ENCODE measurements around the gene ZSCAN10. TPM values are rescaled to one million over a fixed set of nuclear protein-coding genes. Genes with fewer than 3 reads are reported as not detected.
"Not testable (repeated sequence)": the region's sequence is repeated elsewhere in the genome, so short reads cannot be mapped to it uniquely, and the experiment has no call there.

Gene ZSCAN10
- total RNA-seq, 1 experiment from 2014 or later = not detected

DNA sequence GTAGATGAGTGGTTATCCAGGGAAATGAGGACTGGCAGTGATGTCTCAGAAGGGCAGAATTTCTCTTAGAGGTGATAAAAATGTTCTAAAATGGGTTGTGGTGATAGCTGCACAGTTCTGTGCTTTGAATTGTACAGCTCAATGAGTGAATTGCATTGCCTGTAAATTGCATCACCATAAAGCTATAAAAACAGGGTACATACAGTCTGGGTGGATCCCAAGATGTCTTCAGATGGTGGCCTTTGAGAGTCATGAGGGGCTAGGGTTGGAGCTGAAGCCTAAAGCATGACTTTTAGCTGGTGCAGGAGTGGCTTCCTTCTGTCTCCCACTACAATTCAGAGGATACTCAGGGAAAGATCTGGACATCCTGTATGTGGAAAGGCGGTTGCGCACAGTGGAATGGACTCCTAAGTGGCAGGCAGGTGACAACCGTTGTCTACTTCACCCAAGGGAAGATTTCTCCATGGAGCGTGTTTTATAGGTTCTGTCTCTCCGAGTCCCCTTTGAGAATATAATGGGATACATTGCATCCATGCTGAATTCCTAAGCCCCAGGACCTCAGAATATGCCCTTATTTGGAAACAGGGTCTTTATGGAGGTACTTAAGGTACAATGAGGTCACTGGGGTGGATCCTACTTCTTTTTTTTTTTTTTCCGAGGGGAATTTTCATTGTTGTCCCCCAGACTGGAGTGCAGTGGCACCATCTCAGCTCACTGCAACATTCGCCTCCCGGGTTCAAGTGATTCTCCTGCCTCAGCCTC, 35.3 kb downstream of the ZSCAN10 start:
- no peak for DNase-seq (ENCODE audit: low read depth)

DNA sequence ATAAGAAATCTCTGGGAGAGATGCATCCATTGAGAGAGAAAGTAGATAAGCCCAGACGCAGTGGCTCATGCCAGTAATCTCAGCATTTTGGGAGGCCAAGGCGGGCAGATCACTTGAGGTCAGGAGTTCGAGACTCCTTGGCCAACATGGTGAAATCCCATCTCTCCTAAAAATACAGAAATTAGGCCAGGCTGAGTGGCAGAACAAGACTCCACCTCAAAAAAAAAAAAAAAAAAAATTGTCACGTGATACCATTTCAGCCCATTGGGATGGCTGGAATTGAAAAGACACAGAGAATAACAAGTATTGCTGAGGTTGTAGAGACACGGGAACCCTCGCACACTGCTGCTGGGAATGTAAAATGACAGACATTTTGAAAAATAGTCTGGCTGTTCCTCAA, 36.5 kb downstream of the ZSCAN10 start:
- DNase-seq (ENCODE audit: low read depth) = no peak

GRCh38 chr16:3060339-3061127, 38.6 kb downstream of the ZSCAN10 start:
- no peak for DNase-seq (ENCODE audit: low read depth)

GRCh38 chr16:3059723-3060242, 39.3 kb downstream of the ZSCAN10 start:
- DNase-seq (ENCODE audit: low read depth) = no peak

GRCh38 chr16:3059041-3059722, 39.9 kb downstream of the ZSCAN10 start:
- DNase-seq (ENCODE audit: low read depth) = peak; percentile 91

DNA sequence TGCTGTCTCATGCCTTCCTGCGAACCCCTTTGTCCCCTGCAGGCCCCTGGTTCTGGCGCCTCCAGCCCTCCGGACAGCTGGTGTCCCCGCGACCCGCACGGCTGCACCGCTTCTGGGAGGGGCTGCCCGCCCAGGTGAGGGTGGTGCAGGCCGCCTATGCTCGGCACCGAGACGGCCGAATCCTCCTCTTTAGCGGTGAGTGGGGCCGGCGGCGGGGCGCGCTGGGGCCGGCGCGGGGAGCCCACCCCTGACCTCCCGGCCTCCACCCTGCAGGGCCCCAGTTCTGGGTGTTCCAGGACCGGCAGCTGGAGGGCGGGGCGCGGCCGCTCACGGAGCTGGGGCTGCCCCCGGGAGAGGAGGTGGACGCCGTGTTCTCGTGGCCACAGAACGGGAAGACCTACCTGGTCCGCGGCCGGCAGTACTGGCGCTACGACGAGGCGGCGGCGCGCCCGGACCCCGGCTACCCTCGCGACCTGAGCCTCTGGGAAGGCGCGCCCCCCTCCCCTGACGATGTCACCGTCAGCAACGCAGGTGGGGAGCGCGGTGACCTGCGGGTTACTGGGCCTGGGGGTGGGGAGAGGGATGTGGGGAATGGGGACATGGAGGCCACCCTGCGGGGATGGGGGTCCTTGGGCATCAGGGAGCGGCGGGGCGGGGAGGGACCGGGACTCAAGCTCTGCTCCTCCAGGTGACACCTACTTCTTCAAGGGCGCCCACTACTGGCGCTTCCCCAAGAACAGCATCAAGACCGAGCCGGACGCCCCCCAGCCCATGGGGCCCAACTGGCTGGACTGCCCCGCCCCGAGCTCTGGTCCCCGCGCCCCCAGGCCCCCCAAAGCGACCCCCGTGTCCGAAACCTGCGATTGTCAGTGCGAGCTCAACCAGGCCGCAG, 40.7 kb downstream of the ZSCAN10 start:
- peak; percentile 42 for DNase-seq (ENCODE audit: low read depth)

GRCh38 chr16:3057181-3058138, 41.6 kb downstream of the ZSCAN10 start:
- no peak for DNase-seq (ENCODE audit: low read depth)

DNA sequence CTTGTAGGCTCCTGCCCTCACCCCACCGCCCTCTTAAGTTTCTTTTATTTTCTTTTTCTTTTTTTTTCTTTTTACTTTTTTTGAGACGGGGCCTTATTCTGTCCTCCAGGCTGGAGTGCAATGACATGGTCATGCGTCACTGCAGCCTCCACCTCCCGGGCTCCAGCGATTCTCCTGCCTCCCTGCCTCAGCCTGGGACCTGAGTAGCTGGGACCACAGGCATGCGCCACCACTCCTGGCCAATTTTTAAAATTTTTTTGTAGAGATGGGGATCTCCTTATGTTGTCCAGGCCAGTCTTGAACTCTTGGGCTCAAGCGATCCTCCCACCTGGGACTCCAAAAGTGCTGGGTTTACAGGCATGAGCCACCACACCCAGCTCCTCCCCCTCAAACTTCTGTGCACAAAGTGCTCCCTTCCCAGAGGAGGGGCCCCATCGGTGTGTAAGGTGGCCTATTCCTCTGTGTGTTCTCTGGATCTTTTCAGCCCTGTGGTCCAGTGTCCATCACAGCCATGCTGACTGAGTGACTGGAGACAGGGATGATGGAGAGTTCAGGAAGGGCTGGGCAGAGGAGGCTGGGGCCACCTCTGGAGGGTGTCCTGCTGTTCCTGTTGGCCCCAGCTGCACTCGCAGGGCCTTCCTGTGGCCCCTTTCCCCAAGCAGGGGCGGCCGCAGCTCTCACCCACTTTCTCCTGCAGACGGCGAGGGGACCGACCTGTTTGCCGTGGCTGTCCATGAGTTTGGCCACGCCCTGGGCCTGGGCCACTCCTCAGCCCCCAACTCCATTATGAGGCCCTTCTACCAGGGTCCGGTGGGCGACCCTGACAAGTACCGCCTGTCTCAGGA, 42.5 kb downstream of the ZSCAN10 start:
- no peak for DNase-seq (ENCODE audit: low read depth)

- DNase-seq (ENCODE audit: low read depth) = not testable (repeated sequence)
These were observed 43.4 kb downstream of the ZSCAN10 start for GRCh38 chr16:3055734-3056115.

DNA sequence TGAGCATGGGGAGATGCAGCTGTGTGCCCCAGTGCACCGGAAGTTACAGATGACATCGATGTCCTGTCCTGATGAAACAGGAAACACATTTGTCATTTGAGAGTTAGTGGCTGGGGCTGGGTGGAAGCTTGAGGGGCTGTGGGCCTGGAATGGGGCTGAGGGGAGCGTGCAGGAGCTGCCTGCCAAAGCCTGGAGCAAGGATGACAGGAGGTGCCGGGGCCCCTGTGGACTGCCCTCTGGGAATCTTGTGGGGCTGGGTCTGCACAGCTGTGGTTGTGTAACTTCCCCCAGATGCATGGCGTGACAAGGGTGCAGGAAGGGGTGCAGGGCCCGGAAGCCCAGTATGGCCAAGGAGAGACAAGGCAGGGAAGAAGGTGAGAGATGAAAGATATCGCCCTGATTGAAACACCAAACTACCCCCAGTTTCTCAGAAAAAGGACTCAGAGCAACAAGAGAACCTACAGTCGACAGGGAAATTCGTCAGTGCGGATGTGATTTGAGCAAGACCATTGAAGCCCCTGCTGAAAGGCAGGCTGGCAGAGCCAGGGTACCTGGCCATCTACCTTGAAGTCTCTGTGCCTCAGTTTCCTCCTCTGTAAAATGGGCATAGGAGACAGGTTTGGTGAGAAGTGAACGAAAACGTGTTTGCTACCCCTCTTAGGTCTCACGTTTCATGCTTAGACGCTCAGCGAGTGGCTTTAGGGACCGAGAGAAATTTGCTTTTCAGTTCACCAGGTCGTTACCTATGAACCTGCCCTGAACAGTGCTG, 43.9 kb downstream of the ZSCAN10 start:
- no peak for DNase-seq (ENCODE audit: low read depth)

- DNase-seq (ENCODE audit: low read depth) = not testable (repeated sequence)
These were observed 45.8 kb downstream of the ZSCAN10 start for GRCh38 chr16:3053330-3053710.

GRCh38 chr16:3052571-3053329, 46.3 kb downstream of the ZSCAN10 start:
- not testable (repeated sequence) for DNase-seq (ENCODE audit: low read depth)

GRCh38 chr16:3051494-3051893, 47.6 kb downstream of the ZSCAN10 start:
- no peak for DNase-seq (ENCODE audit: low read depth)

DNA sequence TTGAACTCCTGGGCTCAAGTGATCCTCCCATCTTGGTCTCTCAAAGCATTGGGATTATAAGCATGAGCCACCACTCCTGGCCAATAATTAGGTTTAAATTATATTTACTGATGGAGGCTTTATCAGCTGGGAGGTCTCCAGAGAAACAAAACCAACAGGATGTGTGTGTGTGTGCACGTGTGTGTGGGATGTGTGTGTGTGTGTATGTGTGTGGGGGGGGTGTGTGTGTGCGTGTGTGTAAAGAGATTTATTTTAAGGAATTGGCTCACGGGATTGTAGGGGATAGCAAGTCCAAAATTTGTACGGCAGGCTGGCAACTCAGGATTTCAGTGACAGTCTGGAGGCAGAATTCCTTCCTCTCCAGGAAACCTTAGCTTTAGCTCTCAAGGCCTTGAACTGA, 48.1 kb downstream of the ZSCAN10 start:
- DNase-seq (ENCODE audit: low read depth) = no peak

- no peak for DNase-seq (ENCODE audit: low read depth)
These were observed 48.6 kb downstream of the ZSCAN10 start for GRCh38 chr16:3050487-3050886.

GRCh38 chr16:3049921-3050481, 49.1 kb downstream of the ZSCAN10 start:
- no peak for DNase-seq (ENCODE audit: low read depth)

DNA sequence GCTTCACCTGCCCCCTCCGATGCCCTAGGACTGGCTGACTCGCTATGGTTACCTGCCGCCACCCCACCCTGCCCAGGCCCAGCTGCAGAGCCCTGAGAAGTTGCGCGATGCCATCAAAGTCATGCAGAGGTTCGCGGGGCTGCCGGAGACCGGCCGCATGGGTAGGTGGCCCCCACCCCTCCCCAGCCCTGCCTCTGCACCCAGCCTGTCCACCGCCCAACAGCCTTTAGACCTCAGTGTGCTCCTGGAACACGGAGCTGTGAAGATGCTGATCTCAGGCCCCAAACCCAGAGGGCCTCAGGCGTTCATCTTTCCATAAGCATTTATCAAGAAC, 51.7 kb downstream of the ZSCAN10 start:
- DNase-seq (ENCODE audit: low read depth) = no peak
